ENCODE results near the gene POGK. TPM values are rescaled to one million over a fixed set of nuclear protein-coding genes. Genes with fewer than 3 reads are reported as not detected.

Gene POGK
- total and polyA plus RNA-seq, 2 experiments from 2014 or later: 10.9 to 31.4 TPM

- Histone ChIP-seq H3K79me2 (replicated peaks; ENCODE audit: insufficient read depth) (peaks cover 67% of the 10 kb centered on the region), H3K27me3 (ENCODE audit: insufficient read depth) (no peaks in the 10 kb centered on the region), H3F3A (replicated peaks; ENCODE audit: low read depth) (0 out of 2 replicates have a peak, but pooled peaks cover 6% of the 10 kb centered on the region), H3K4me2 (no peak overlapping the region), H2AFZ (no peak overlapping the region), H3K9me2 (ENCODE audit: insufficient read depth) (no peaks in the 10 kb centered on the region), H3K36me3 (ENCODE audit: insufficient read depth) (peaks cover 57% of the 10 kb centered on the region), H4K20me1 (replicated peaks; ENCODE audit: insufficient read depth) (peaks cover 16% of the 10 kb centered on the region), H3K27ac (ENCODE audit: low read depth) (no peak overlapping the region), H3K4me3 (no peak overlapping the region), H3K4me1 (ENCODE audit: insufficient read depth) (peaks cover 12% of the 10 kb centered on the region)
- Mint-ChIP-seq H3K4me1 (peaks cover 22% of the 10 kb centered on the region), H3K27me3 (ENCODE audit: insufficient read depth, low read depth, poor library complexity) (peaks cover 14% of the 10 kb centered on the region), H3K27ac (no peak overlapping the region), H3K36me3 (ENCODE audit: low read depth) (peaks cover 83% of the 10 kb centered on the region), H3K4me3 (no peak overlapping the region), H3K9me3 (no peaks in the 10 kb centered on the region)
- TF ChIP-seq STAT1 (IDR thresholded peaks at IDR 0.05; ENCODE audit: unreplicated experiment) (no peak), EZH2phosphoT487 (IDR thresholded peaks at IDR 0.05; ENCODE audit: unreplicated experiment) (no peak), ZNF331 (CRISPR knock-in tag; IDR thresholded peaks at IDR 0.05; ENCODE audit: low read depth) (no peak), CREB1 (CRISPR knock-in tag; IDR thresholded peaks at IDR 0.05; ENCODE audit: low read depth) (no peak), ETS1 (IDR thresholded peaks at IDR 0.05) (no peak), JUNB (IDR thresholded peaks at IDR 0.05; ENCODE audit: unreplicated experiment) (no peak), POLR2AphosphoS5 (IDR thresholded peaks at IDR 0.05; ENCODE audit: low read depth) (no peak), ZNF114 (CRISPR knock-in tag; IDR thresholded peaks at IDR 0.05) (no peak), NANOG (IDR thresholded peaks at IDR 0.05; ENCODE audit: borderline replicate concordance) (no peak), EZH2 (IDR thresholded peaks at IDR 0.05; ENCODE audit: low read depth, unreplicated experiment) (no peak)
- TF ChIP-seq, protein P1, sequence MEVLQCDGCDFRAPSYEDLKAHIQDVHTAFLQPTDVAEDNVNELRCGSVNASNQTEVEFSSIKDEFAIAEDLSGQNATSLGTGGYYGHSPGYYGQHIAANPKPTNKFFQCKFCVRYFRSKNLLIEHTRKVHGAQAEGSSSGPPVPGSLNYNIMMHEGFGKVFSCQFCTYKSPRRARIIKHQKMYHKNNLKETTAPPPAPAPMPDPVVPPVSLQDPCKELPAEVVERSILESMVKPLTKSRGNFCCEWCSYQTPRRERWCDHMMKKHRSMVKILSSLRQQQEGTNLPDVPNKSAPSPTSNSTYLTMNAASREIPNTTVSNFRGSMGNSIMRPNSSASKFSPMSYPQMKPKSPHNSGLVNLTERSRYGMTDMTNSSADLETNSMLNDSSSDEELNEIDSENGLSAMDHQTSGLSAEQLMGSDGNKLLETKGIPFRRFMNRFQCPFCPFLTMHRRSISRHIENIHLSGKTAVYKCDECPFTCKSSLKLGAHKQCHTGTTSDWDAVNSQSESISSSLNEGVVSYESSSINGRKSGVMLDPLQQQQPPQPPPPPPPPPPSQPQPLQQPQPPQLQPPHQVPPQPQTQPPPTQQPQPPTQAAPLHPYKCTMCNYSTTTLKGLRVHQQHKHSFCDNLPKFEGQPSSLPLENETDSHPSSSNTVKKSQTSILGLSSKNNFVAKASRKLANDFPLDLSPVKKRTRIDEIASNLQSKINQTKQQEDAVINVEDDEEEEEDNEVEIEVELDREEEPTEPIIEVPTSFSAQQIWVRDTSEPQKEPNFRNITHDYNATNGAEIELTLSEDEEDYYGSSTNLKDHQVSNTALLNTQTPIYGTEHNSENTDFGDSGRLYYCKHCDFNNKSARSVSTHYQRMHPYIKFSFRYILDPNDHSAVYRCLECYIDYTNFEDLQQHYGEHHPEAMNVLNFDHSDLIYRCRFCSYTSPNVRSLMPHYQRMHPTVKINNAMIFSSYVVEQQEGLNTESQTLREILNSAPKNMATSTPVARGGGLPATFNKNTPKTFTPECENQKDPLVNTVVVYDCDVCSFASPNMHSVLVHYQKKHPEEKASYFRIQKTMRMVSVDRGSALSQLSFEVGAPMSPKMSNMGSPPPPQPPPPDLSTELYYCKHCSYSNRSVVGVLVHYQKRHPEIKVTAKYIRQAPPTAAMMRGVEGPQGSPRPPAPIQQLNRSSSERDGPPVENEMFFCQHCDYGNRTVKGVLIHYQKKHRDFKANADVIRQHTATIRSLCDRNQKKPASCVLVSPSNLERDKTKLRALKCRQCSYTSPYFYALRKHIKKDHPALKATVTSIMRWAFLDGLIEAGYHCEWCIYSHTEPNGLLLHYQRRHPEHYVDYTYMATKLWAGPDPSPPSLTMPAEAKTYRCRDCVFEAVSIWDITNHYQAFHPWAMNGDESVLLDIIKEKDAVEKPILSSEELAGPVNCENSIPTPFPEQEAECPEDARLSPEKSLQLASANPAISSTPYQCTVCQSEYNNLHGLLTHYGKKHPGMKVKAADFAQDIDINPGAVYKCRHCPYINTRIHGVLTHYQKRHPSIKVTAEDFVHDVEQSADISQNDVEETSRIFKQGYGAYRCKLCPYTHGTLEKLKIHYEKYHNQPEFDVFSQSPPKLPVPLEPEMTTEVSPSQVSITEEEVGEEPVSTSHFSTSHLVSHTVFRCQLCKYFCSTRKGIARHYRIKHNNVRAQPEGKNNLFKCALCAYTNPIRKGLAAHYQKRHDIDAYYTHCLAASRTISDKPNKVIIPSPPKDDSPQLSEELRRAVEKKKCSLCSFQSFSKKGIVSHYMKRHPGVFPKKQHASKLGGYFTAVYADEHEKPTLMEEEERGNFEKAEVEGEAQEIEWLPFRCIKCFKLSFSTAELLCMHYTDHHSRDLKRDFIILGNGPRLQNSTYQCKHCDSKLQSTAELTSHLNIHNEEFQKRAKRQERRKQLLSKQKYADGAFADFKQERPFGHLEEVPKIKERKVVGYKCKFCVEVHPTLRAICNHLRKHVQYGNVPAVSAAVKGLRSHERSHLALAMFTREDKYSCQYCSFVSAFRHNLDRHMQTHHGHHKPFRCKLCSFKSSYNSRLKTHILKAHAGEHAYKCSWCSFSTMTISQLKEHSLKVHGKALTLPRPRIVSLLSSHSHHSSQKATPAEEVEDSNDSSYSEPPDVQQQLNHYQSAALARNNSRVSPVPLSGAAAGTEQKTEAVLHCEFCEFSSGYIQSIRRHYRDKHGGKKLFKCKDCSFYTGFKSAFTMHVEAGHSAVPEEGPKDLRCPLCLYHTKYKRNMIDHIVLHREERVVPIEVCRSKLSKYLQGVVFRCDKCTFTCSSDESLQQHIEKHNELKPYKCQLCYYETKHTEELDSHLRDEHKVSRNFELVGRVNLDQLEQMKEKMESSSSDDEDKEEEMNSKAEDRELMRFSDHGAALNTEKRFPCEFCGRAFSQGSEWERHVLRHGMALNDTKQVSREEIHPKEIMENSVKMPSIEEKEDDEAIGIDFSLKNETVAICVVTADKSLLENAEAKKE (CRISPR knock-in tag; IDR thresholded peaks at IDR 0.05): no peak
- TF ChIP-seq, protein P2, sequence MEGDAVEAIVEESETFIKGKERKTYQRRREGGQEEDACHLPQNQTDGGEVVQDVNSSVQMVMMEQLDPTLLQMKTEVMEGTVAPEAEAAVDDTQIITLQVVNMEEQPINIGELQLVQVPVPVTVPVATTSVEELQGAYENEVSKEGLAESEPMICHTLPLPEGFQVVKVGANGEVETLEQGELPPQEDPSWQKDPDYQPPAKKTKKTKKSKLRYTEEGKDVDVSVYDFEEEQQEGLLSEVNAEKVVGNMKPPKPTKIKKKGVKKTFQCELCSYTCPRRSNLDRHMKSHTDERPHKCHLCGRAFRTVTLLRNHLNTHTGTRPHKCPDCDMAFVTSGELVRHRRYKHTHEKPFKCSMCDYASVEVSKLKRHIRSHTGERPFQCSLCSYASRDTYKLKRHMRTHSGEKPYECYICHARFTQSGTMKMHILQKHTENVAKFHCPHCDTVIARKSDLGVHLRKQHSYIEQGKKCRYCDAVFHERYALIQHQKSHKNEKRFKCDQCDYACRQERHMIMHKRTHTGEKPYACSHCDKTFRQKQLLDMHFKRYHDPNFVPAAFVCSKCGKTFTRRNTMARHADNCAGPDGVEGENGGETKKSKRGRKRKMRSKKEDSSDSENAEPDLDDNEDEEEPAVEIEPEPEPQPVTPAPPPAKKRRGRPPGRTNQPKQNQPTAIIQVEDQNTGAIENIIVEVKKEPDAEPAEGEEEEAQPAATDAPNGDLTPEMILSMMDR (conservative IDR thresholded peaks at IDR 0.05; ENCODE audit: low read depth in 2 of 2): no peak
- TF ChIP-seq, protein P3, sequence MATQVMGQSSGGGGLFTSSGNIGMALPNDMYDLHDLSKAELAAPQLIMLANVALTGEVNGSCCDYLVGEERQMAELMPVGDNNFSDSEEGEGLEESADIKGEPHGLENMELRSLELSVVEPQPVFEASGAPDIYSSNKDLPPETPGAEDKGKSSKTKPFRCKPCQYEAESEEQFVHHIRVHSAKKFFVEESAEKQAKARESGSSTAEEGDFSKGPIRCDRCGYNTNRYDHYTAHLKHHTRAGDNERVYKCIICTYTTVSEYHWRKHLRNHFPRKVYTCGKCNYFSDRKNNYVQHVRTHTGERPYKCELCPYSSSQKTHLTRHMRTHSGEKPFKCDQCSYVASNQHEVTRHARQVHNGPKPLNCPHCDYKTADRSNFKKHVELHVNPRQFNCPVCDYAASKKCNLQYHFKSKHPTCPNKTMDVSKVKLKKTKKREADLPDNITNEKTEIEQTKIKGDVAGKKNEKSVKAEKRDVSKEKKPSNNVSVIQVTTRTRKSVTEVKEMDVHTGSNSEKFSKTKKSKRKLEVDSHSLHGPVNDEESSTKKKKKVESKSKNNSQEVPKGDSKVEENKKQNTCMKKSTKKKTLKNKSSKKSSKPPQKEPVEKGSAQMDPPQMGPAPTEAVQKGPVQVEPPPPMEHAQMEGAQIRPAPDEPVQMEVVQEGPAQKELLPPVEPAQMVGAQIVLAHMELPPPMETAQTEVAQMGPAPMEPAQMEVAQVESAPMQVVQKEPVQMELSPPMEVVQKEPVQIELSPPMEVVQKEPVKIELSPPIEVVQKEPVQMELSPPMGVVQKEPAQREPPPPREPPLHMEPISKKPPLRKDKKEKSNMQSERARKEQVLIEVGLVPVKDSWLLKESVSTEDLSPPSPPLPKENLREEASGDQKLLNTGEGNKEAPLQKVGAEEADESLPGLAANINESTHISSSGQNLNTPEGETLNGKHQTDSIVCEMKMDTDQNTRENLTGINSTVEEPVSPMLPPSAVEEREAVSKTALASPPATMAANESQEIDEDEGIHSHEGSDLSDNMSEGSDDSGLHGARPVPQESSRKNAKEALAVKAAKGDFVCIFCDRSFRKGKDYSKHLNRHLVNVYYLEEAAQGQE (IDR thresholded peaks at IDR 0.05; ENCODE audit: unreplicated experiment): no peak
- no peak for DNase-seq (ENCODE audit: low spot score)
- no peak for ATAC-seq
Measured at GRCh38 chr1:166843322-166843721, 4.0 kb downstream of the POGK start.
